Esophagus squamous epithelium (tissue), 4 donors: Measurements from ENCODE around the gene CHIC2.

Experiments
- CTCF ChIP-seq, 6 experiments: fragments of 450-650 bp in 4 of 6; fragments of 200-600 bp in 2 of 6; sonication (generic) in 2 of 6; IDR thresholded peaks; one replicate each; pipeline ENCODE4 v1.5.1; 2016 to 2019; ENCODE audit warnings: antibody characterized with exemption in 6 of 6, mild to moderate bottlenecking in 4 of 6, moderate library complexity in 4 of 6
- POLR2A ChIP-seq, 4 donors: fragments of 450-650 bp; IDR thresholded peaks; one replicate each; pipeline ENCODE4 v1.6.1; 2017; ENCODE audit warnings: antibody characterized with exemption in 4 of 4, mild to moderate bottlenecking in 4 of 4, moderate library complexity in 3 of 4

GRCh38 chr4:53981066-53981465 lies 83.3 kb downstream of the CHIC2 start:
- no peak for TF ChIP-seq CTCF (IDR thresholded peaks at IDR 0.05)
- TF ChIP-seq POLR2A (IDR thresholded peaks at IDR 0.05) = no peak
